ENCODE results near the gene LLGL2. TPM values are rescaled to one million over a fixed set of nuclear protein-coding genes. Genes with fewer than 3 reads are reported as not detected.

LLGL2 gene
- total RNA-seq, 1 donor from 2014 or later: 34.4 TPM

GRCh38 chr17:75509528-75510258 is 15.8 kb upstream of the LLGL2 start:
- DNase-seq (ENCODE audit: low spot score): no peak
- peaks cover 9% of the 10 kb centered on the region for H3K36me3 Mint-ChIP-seq (ENCODE audit: low read depth, unreplicated experiment)
- no peaks in the 10 kb centered on the region for H3K9me3 Mint-ChIP-seq (ENCODE audit: unreplicated experiment)
- no peak for TF ChIP-seq CTCF (IDR thresholded peaks at IDR 0.05; ENCODE audit: unreplicated experiment)
- H3K27me3 Mint-ChIP-seq (ENCODE audit: unreplicated experiment): peaks cover 17% of the 10 kb centered on the region
- peaks cover 25% of the 10 kb centered on the region for H3K4me1 Mint-ChIP-seq (ENCODE audit: unreplicated experiment)
- H3K27ac Mint-ChIP-seq (ENCODE audit: unreplicated experiment): peak overlapping the region; percentile 72
- peak overlapping the region; percentile 71 for H3K4me3 Mint-ChIP-seq (ENCODE audit: unreplicated experiment)

- H3K27me3 Mint-ChIP-seq (ENCODE audit: unreplicated experiment): peaks cover 14% of the 10 kb centered on the region
- H3K4me3 Mint-ChIP-seq (ENCODE audit: unreplicated experiment): no peak overlapping the region
- H3K4me1 Mint-ChIP-seq (ENCODE audit: unreplicated experiment): peaks cover 25% of the 10 kb centered on the region
- no peak for TF ChIP-seq CTCF (IDR thresholded peaks at IDR 0.05; ENCODE audit: unreplicated experiment)
- no peaks in the 10 kb centered on the region for H3K9me3 Mint-ChIP-seq (ENCODE audit: unreplicated experiment)
- no peak for DNase-seq (ENCODE audit: low spot score)
- H3K27ac Mint-ChIP-seq (ENCODE audit: unreplicated experiment): no peak overlapping the region
- no peaks in the 10 kb centered on the region for H3K36me3 Mint-ChIP-seq (ENCODE audit: low read depth, unreplicated experiment)
These were observed 14.3 kb upstream of the LLGL2 start for GRCh38 chr17:75511270-75511609.

- no peak for DNase-seq (ENCODE audit: low spot score)
- Mint-ChIP-seq H3K27ac (ENCODE audit: unreplicated experiment) (no peak overlapping the region), H3K27me3 (ENCODE audit: unreplicated experiment) (peaks cover 14% of the 10 kb centered on the region), H3K9me3 (ENCODE audit: unreplicated experiment) (no peaks in the 10 kb centered on the region), H3K4me3 (ENCODE audit: unreplicated experiment) (no peak overlapping the region), H3K4me1 (ENCODE audit: unreplicated experiment) (peaks cover 25% of the 10 kb centered on the region), H3K36me3 (ENCODE audit: low read depth, unreplicated experiment) (no peaks in the 10 kb centered on the region)
- no peak for TF ChIP-seq CTCF (IDR thresholded peaks at IDR 0.05; ENCODE audit: unreplicated experiment)
These were observed 13.6 kb upstream of the LLGL2 start for GRCh38 chr17:75511610-75512575.

- peaks cover 15% of the 10 kb centered on the region for H3K27me3 Mint-ChIP-seq (ENCODE audit: unreplicated experiment)
- H3K4me1 Mint-ChIP-seq (ENCODE audit: unreplicated experiment): peaks cover 34% of the 10 kb centered on the region
- no peak for TF ChIP-seq CTCF (IDR thresholded peaks at IDR 0.05; ENCODE audit: unreplicated experiment)
- H3K36me3 Mint-ChIP-seq (ENCODE audit: low read depth, unreplicated experiment): peaks cover 8% of the 10 kb centered on the region
- no peaks in the 10 kb centered on the region for H3K9me3 Mint-ChIP-seq (ENCODE audit: unreplicated experiment)
- peak overlapping the region; percentile 86 for H3K4me3 Mint-ChIP-seq (ENCODE audit: unreplicated experiment)
- DNase-seq (ENCODE audit: low spot score): no peak
- no peak overlapping the region for H3K27ac Mint-ChIP-seq (ENCODE audit: unreplicated experiment)
These were observed 12.4 kb upstream of the LLGL2 start for GRCh38 chr17:75512926-75513640.

Data from endothelial cell (in vitro differentiated cells).